GM12801 (cell line): ENCODE data around the gene HMCN2.

ENCODE experiments used
- CTCF ChIP-seq: IDR thresholded peaks from one replicate; pipeline ENCODE4 v1.5.1; 2011; ENCODE audit warnings: control low read depth; ENCODE audit not compliant: insufficient read length; ENCODE audit errors: extremely low read depth

HMCN2 gene

GRCh38 chr9:130443456-130443801 lies 177.9 kb downstream of the HMCN2 start:
- no peak for TF ChIP-seq CTCF

- TF ChIP-seq CTCF, result no peak
Measured at GRCh38 chr9:130443840-130444492, 178.4 kb downstream of the HMCN2 start.

GRCh38 chr9:130444565-130445221 lies 179.1 kb downstream of the HMCN2 start, which contains the start of gene ASS1:
TSS of gene ASS1 (plus strand) at chr9:130444961. CDS start at chr9:130452229, 7,268 bp downstream.
- TF ChIP-seq CTCF, result no peak

- TF ChIP-seq CTCF, result no peak
Measured at GRCh38 chr9:130445268-130445983, 179.9 kb downstream of the HMCN2 start.

GRCh38 chr9:130446101-130446861 lies 180.7 kb downstream of the HMCN2 start:
- no peak for TF ChIP-seq CTCF

- TF ChIP-seq CTCF, result no peak
Measured at GRCh38 chr9:130447193-130447816, 181.7 kb downstream of the HMCN2 start.
